Muscle of back (tissue), 11 donors: ENCODE data around the gene WNT1. TPM values are rescaled to one million over a fixed set of nuclear protein-coding genes. Genes with fewer than 3 reads are reported as not detected.

Source experiments
- DNase-seq, 3 donors: peaks; one replicate each; pipeline versions ENCODE4 v3.0.0 to v3.0.0-alpha.2; 2013
- polyA plus RNA-seq, 10 donors: library from polyadenylated mRNA; unstranded; fragments of 120-200 nt; gene quantifications; one replicate each; pipeline ENCODE4 v1.2.1, GENCODE V29; 2013; ENCODE audit not compliant: insufficient read length in 10 of 10

The WNT1 gene
- polyA plus RNA-seq, 10 donors: 0.15 to 0.31 (median 0.20) TPM; not detected in 7

DNA sequence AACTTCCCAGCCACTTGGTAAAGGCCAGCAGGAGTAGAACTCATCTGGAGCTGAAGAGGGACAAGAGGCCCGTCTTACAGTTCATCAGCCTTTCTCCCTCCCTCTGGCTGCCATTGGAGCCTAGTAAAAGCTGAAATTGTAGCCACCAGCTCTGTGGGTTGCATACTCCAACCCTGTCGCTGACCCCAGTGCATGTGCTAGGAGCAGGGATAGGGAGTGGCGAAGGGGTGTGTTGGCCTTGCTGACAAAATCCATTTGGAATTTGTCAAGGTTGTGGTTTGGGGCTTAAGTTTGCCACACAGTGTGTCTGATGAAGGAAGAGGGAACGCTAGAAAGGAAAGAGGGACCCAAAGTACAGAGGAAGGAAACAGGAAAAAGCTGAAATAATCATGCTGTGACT lies 16.8 kb upstream of the WNT1 start:
- no peak for DNase-seq

DNA sequence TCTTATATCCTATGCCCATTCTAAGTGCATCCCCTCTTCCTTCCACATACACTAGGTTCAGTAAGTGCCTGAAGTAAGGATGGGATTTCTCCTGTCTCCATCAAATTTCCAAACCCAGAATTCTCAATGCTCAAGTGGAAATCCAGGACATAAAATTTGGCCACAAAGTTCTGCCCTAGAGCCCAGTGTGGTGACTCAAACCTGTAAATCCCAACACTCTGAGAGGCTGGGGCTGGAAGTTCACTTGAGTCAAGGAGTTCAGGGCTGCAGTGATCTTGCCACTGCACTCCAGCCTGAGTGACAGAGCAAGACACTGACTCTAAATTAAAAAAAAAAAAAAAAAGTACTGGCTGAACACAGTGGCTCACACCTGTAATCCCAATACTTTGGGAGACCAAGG lies 16.3 kb upstream of the WNT1 start:
- no peak for DNase-seq

DNA sequence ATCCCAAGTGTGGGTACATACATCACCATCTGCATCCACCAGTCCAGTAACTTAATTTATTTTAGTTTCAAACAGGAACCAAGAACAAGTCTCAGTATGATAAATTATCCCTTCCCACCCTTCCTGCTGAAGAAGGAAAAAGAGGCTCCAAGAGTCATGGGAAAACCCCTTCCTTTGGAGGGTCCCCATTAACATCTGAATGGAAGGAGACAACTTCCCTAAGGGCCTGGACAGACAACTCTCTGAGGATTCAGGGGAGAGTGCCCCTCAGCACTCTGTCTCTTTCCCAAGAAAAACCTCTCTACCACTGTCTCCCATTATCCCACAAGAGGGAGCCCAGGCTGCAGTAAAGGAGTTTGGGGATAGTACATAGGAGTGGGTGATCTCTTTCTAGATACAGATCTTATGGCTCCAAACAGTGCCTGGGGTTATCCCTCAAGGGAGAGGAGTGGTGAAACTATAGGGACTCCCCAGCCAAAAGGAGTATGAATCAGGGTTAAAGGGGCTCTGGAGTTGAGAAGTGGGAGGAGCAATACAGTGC lies 12.8 kb upstream of the WNT1 start:
- DNase-seq: no peak

DNA sequence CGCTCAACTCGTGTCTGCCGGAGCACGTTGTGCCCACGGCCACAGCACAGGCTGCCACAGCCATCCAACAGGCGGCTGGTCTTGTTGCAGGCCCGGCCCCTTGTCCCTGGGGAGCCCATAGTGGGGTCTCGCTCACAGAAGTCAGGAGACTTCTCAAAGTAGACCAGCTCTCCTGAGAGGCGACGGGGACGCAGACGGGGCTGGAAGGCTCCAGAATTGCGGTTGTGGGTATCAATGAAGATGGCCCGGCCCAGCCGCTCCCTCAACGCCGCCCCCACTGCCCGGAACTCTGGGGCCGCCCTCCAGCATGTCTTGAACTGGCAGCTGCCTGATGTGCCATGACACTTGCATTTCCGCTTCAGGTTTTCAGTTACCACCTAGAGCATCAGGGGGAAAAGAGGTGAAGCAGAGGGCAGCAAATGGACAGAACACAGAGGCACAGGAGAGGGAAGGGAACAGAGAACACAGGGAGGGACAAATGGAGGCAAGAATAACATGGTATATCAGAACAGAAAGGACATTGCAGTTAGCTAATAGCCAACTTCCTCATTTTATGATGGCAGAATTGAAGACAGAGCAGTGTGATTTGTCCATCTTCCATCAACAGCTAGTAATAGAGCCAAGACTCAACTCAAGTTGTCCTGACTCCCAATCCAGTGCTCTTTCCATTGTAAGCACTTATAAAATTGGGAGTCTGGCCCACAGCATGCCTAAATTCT lies 11.8 kb upstream of the WNT1 start:
- DNase-seq: no peak

DNA sequence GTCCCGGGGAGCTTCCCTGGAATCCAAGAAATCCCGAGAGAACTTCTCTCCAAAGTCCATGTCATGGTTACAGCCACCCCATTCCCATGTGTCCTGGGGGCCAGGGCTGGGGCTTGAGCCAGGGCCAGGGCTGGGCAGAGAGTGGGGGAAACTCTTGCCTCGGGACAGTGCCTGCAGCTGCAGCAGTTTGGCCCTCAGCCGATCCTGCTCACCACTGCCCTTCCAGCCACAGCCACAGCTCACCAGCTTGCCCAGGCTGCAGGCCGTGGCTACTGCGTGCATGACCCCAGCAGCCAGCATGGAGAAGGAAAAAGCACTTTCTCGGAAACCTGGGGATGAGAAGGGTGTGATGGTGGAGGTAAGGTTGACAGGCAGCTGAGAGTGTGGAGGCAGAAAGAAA lies 10.1 kb upstream of the WNT1 start:
- no peak for DNase-seq

DNA sequence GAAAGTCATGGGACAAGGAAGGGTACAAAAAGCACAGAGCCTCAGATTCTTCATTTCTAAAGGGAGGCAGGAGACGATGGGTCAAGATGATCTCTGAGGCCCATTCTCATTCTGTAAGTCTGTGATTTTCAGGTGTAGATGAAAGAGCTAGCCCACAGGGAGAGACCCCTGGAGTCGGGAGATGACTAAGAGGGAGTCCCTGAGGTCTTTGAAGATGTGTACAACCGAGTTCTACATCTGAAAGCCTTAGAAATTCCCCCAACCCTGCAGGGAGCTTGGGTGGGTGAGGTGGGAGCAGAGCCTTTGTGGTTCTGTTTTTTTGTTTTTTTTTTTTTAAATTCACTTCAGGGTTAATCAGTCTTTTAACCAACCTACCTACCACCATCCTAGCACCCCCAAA lies 9.7 kb upstream of the WNT1 start:
- DNase-seq: no peak

DNA sequence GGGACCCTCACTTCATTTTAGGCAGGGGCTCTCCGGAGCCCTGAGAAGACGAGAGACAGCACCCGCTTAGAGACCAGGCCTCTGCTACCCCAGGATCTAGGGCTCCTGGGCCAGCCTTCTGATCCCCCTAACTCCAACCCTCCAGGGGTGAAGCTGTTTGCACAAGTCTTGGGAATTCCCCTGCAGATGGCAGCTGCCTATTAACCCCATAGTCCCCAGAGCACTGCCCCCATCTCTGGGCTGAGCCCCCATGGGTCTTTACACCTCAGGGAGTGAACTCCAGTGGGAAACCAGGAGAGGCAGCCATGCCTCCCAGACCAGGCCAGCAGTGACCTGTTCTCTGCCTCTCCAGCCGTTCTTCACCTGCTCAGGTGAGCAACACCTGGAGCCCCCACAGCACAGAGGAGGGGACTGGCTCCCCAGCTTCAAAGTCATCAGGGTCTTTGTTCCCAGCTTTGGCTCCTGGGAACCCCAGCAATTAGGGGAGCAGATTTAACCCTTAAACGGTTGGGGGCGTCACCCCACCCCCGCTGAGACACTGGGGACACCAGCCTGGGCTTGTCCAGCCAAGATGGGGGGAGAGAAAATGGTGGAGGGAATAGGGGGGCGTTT lies 8.9 kb upstream of the WNT1 start:
- DNase-seq: peak in 1 of 3 donors; percentile 10

DNA sequence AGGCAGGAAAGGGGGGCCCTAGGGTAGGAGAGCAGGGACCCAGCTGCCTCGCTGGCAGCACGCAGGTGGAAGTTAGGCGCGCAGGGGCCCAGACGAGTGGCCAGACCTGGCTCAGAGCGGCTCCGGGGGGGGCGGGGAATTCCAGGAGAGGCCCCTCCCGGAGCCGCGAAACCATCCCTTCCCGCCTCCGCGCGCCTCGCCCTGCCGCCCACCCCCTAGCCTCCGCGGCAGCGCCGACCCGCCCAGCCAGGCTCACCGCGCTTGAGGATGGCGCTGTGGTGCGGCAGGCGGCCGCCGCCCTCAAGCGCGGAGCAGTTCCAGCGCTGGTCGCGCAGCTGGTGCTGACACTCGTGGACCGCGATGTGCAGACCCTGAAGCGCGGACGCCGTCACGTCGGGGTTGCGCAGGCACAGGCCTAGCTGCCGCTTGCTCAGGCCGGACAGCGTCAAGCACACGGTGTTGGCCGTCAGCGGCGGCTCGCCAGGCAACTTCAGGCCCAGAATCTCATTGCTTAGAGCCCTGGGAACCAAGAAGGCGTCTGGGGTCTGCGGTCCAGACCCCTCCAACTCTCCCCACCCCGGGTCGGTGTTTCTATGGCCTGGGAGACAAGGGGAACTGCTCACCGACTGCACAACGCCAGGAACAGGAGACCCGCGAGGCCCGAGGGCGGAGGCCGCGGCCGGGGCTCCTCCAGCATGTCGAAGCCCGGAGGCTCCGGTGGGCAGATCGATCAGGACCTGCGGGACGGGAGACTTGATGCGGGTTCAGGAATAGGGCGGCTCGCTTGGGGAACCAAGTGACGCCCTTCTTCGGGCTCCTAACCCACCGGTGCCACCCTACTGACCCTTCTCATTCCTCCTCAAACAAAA lies 8.1 kb upstream of the WNT1 start:
- DNase-seq: peak in 1 of 3 donors; percentile 71

DNA sequence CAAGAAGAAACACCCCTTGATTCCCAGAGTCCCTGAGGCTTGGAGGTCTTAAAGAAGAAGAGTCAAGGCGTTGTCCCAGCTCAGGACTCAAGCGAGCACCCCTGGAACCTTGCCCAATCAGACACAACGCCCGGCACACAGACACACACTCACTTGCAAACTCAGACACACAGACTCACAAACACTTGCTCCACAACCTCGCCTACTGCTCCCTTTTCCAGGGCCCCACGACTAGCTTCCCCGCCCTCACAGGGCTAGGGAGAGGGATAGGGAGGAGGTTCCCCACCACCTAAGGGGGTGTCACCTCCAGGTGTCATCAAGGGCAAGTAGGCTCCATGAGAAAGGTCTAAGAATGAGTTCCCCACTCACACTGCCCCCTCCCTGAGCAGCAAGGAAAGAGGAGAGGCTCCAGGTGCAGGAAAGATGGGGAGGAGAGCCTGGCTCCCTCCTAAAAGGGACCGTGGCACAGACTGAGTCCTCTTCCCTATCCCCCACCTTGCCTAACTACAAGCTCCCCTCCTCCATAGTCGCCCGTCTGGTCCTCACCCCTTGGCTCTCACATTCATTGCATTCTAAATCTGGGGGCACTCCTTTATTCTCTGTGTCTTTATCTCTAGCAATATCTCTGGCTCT lies 7.3 kb upstream of the WNT1 start:
- DNase-seq: no peak

DNA sequence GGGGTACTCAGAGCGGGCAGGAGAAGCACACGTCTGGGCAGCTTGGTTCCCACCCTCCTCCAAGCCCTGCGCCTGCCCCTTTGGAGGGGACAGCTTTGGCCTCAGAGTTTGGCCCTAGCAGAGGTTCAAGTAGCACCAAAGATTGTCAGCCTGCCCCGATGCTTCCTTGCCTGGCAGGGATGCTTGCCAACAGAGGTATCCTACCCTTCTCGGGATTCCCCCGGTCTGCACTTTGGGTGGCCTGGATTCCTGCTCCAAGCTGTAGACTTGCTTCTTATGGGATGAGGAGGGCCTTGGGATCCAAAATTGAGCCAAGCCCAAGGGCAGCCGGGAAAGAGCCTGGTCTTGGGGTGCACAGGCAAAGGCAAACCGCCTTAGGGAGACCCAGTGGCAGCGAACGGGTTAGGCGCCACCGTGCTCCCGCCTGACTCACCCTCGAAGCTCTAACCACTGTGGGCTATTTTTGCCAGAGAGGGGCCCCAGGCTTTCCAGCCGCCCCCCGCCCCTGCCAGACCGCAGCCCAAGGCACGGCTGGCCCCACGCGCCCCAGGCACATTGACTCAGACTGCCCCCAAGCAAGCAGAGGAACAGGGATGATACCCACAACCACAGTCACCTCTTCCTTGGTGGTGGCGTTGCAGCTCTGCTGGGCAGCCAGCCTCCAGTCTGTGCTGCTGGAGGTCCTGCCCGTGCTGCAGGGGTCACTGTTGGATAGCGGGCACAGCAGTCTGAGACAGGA lies 5.7 kb upstream of the WNT1 start:
- DNase-seq: no peak

DNA sequence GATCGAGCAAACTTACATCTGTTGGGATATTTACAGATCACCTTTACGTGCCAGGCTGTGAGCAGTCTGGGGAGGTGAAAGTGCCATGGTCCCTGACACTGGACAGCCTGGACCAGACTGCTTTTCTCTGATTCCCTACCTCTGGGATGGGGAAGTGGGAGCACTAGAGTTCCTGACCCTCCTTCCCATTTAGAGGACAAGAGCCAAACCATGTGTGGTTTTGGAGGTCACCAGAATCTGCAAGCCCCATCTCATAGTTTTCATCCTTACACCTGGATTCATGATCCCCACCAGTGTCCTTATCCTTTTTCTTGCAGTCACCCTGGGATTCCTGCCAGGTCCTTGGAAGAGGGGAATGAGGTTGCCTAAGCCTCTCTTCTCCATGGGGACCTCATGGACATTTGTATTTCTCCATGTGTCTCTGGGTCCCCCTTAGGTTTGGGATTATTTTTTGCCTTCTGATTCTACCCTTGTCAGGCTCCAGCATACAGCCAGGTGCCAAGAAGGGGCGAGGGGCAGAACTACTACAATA lies 5.1 kb upstream of the WNT1 start:
- DNase-seq: no peak

DNA sequence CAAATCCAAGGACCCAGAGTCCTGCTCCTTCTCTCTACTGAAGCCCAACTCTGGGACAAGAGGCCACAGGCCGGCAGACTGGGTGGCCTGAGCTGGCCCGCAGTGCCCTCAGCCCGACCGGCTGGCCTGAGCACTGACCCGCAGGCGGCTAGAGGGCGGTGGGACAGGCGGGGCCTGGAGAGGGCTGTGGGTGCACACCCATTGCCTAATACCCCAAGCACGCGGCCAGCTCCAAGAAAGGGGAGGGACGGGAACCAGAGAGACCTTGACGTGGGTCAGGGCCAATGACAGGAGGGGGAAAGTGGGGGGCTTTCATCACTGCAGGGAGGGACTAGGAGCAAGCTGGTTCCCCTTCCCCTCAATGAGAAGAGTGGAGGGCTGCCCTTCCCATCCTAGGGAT lies 4.6 kb upstream of the WNT1 start:
- DNase-seq: no peak

DNA sequence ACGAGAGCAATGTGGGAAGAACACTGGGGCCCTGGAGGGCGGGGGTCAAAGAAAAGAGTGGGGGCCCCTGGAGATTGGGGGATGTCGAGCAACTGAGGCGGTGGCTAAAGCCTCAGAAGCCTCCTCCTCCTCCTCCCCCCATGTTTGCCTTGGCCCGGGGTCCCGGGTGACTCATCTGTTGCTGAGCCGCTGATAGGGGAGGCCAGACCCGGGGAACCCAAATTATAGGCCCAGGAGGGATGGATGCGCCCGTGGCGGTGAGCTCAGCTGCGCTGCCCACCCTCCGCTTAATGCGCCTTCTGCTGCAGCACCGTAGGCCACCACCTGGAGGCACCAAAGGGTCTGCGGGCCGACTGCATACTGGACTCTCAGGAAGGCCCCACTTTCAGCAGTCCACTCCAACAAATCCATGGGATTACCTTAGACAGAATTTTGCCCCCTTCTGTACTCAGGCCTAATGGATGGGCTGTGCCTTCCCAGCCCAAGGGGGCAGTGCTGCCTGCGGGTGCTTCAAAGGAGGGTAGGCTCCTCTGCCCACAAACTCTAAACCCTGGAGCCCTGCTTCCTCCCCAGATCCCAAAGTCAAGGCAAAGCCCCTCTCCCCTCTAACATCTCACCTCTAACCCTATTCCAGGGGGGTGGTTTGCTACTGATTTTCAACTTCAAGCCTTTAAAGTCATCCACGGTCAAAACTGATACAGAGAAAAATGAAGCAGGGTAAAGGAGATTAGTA lies 4.0 kb upstream of the WNT1 start:
- peak in 1 of 3 donors; percentile 57 for DNase-seq

DNA sequence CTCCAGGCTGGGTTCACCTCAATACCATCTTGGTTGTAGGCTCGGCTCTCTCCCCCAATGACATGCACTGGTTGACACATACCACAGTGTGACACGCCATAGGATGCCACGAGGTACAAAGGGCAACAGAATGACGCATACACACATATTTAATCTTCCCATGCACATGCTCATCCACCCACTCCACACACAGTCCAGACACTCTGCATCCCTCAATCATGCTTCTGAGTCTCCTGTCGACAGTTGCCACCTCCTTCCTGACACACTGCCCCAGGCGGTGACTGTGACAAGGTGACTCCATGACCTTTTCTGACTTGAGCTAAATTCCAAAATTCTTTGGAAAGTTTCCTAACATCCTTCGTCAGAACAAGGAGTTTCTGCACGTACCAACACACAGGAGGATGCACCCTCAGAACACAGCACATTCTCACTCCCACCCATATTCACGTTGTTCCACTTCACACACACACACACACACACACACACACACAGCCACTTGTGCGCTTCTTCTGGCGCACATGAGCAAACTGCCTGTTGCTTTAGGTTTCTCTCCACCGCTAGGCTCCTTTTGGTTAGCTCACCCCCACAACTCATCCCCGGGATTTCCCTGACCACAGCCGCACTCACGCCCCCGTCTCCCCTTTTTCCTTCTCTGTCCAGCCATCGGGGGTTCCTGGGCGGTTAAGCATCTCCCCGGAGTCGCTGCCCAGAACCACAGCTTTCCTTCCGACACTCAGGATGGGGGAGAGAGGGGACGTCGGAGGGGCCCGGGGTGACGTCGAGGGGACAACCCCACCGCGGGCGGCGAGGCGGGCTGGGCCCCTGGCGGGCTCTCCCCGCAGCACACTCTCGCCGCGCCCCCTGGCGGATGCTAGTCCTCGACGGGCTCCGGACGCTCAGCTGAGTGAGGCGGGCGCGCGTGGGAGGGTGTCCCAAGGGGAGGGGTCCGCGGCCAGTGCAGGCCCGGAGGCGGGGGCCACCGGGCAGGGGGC lies 536 bp upstream of the WNT1 start:
- DNase-seq: peak in 1 of 3 donors; percentile 66

DNA sequence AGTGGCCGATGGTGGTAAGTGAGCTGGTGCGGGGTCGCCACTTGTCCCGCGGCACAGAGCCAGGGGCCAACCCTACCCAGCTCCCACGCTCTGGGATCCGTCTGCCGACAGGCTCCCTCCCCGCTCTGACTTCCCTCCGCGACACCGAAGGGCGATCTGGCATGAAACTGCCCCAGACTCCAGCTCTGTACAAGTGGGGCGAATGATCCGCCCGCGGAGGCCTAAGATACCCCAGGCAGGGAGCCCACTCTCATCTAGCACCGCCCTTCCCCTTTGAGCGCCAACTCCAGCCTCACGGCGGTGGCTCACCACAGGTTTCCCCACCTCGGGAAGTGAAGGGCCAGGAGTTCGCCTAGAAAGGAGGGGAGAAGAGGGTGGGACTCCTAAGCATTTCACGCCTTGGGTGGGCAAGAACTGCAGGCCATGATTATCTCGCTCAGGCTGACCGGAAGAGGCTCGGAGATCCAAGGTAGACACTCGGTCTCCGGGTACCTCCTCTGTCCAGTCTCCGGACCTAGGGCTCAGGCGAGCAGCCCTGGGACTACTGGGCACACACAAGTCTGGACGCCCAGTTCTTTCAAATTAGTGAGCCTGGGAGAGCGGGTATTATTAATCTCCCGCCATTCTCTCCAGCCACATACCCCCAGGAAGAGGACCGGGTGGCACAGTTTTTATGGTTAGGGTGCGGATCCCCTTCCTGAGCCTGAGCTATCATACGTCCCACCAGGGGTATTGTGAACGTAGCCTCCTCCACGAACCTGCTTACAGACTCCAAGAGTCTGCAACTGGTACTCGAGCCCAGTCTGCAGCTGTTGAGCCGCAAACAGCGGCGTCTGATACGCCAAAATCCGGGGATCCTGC lies 849 bp downstream of the WNT1 start:
- DNase-seq: no peak

DNA sequence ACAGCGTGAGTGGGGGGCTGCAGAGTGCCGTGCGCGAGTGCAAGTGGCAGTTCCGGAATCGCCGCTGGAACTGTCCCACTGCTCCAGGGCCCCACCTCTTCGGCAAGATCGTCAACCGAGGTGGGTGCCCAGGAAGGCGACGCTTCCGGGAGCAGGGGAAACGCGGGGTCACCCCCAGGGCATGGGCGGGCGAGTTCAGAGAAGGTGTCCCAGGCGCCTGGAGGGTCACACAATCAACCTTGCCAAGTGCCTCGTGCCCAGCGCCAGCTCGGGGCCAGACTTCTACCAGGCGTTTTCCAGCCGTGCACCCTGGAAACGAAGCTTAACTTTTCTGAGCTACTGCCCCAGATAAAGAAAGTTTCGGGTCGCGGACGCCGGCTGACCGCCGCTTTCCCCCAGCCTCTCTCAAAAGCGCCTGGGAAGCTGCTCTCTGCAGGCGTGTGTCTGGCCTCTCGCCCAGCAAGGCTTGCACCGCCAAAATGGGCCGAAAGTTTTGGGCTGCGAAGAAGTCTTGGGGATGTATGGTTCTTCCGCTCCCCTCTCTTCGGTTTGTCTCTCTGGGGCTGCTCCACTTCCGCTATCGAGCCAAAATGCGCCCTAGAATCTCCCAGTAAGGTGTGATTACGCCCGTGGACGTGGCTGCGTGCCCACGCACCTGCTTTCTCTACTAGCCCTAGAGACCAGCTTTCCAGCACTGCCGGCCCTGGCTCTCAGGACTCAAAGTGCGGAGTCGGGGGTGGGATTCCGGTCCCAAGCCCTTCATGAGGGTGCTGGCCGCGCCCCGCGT lies 1.7 kb downstream of the WNT1 start:
- peak in 1 of 3 donors; percentile 76 for DNase-seq

DNA sequence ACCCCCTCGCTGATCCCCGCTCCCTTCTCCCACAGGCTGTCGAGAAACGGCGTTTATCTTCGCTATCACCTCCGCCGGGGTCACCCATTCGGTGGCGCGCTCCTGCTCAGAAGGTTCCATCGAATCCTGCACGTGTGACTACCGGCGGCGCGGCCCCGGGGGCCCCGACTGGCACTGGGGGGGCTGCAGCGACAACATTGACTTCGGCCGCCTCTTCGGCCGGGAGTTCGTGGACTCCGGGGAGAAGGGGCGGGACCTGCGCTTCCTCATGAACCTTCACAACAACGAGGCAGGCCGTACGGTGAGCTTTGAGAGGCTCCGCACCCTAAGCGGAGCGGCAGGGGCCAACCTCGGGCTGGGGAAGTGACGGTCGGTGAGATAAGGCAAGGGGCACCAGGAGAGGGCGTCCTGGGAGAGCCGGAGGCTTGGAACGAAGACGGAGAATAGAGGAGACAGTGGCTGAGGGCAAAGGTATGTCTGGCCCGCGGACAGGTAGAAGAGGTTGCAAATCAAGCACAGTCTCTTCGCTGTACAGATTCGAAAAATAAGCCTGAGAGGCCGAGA lies 2.3 kb downstream of the WNT1 start:
- no peak for DNase-seq
